Epithelial cell of esophagus (primary cell): Measurements from ENCODE around the gene WHRN.

Experiments
- DNase-seq: peaks from one replicate; pipeline ENCODE4 v3.0.0; 2010; ENCODE audit warnings: low read depth
- H3K4me3 ChIP-seq: 2 replicates; pipeline ENCODE4 v1.5.1; 2011; ENCODE audit warnings: mild to moderate bottlenecking, low read length, control low read depth
- CTCF ChIP-seq: IDR thresholded peaks from 2 replicates; pipeline ENCODE4 v1.5.1; 2011; ENCODE audit warnings: low read depth, mild to moderate bottlenecking, low read length, control low read depth, inconsistent platforms; ENCODE audit not compliant: insufficient read depth; ENCODE audit errors: missing control alignments

WHRN gene

GRCh38 chr9:114504341-114505186 lies 709 bp downstream of the WHRN start:
- DNase-seq = peak; percentile 34
- H3K4me3 ChIP-seq = peak overlapping the region; percentile 68

GRCh38 chr9:114503522-114504340 lies 1.5 kb downstream of the WHRN start:
- DNase-seq = no peak
- peak overlapping the region; percentile 68 for H3K4me3 ChIP-seq
- no peak for TF ChIP-seq CTCF

More at GRCh38 chr9:114504341-114505186, 709 bp downstream of the WHRN start:
- TF ChIP-seq CTCF = peak; percentile 46

GRCh38 chr9:114503009-114503408 lies 2.3 kb downstream of the WHRN start:
- no peak for DNase-seq
- no peak overlapping the region for H3K4me3 ChIP-seq
- TF ChIP-seq CTCF = no peak

GRCh38 chr9:114501796-114502682 lies 3.2 kb downstream of the WHRN start:
- TF ChIP-seq CTCF = no peak
- H3K4me3 ChIP-seq = peak overlapping the region; percentile 11
- peak; percentile 62 for DNase-seq

- TF ChIP-seq CTCF = no peak
- H3K4me3 ChIP-seq = no peak overlapping the region
- DNase-seq = no peak
These were observed 4.5 kb downstream of the WHRN start for GRCh38 chr9:114500697-114501292.

- no peak for DNase-seq
- no peak overlapping the region for H3K4me3 ChIP-seq
- TF ChIP-seq CTCF = no peak
These were observed 5.2 kb downstream of the WHRN start for GRCh38 chr9:114499941-114500696.
